K562 (cell line): ENCODE measurements around the gene CD82.

Source experiments
- CCNT2 ChIP-seq: IDR thresholded peaks from 2 replicates; pipeline ENCODE4 v1.6.1; 2011; ENCODE audit warnings: borderline replicate concordance, low read depth, mild to moderate bottlenecking, moderate library complexity, mixed read lengths, low read length; ENCODE audit not compliant: insufficient read length; ENCODE audit errors: extremely low read depth
- FOSL1 ChIP-seq: fragments of 200-800 bp; sonication (Bioruptor generic); conservative IDR thresholded peaks from 2 replicates; pipeline ENCODE4 v1.6.1; 2016; ENCODE audit warnings: missing genetic modification characterization, missing compliant biosample characterization
- FOXA1 ChIP-seq: fragments of 450-650 bp; IDR thresholded peaks from 2 replicates; pipeline ENCODE4 v1.6.1; 2016; ENCODE audit warnings: mild to moderate bottlenecking, borderline replicate concordance
- GTF2F1 ChIP-seq: IDR thresholded peaks from 2 replicates; pipeline ENCODE4 v1.6.1; 2011; ENCODE audit warnings: low read depth, low read length, improper control_type of control experiment
- KAT7 ChIP-seq: sonication (generic); formaldehyde crosslinking; IDR thresholded peaks from 2 replicates; pipeline ENCODE4 v1.8.0; 2022; ENCODE audit warnings: missing genetic modification reagents, mild to moderate bottlenecking, borderline replicate concordance
- MEF2D ChIP-seq: conservative IDR thresholded peaks from 2 replicates; pipeline ENCODE4 v1.6.1; 2016; ENCODE audit warnings: low read depth, missing genetic modification characterization, missing compliant biosample characterization
- MITF ChIP-seq: IDR thresholded peaks from 2 replicates; pipeline ENCODE4 v1.6.1; 2014; ENCODE audit warnings: antibody characterized with exemption
- NFXL1 ChIP-seq: fragments of 450-650 bp; formaldehyde crosslinking; IDR thresholded peaks from 2 replicates; pipeline ENCODE4 v1.4.0; 2021; ENCODE audit warnings: mild to moderate bottlenecking
- POLR2AphosphoS5 ChIP-seq: IDR thresholded peaks from 2 replicates; pipeline ENCODE4 v1.6.1; 2011; ENCODE audit warnings: mild to moderate bottlenecking, low read depth, low read length, moderate library complexity; ENCODE audit not compliant: control insufficient read depth, insufficient read depth
- ZKSCAN3 ChIP-seq: fragments of 250-450 bp; sonication (Bioruptor Pico); IDR thresholded peaks from 2 replicates; pipeline ENCODE4 v1.4.0; 2020
- TF ChIP-seq, protein P1 (sequence below), 3 experiments: IDR thresholded peaks in 2 of 3; conservative IDR thresholded peaks in 1 of 3; 2 replicates each; pipeline ENCODE4 v1.5.1; 2011 to 2012; ENCODE audit warnings: low read length in 3 of 3, mild to moderate bottlenecking in 3 of 3, control low read depth in 2 of 3, improper control_type of control experiment in 1 of 3, inconsistent platforms in 1 of 3, low read depth in 1 of 3, mixed read lengths in 1 of 3, moderate library complexity in 1 of 3; ENCODE audit not compliant: insufficient read depth in 2 of 3

DNA sequence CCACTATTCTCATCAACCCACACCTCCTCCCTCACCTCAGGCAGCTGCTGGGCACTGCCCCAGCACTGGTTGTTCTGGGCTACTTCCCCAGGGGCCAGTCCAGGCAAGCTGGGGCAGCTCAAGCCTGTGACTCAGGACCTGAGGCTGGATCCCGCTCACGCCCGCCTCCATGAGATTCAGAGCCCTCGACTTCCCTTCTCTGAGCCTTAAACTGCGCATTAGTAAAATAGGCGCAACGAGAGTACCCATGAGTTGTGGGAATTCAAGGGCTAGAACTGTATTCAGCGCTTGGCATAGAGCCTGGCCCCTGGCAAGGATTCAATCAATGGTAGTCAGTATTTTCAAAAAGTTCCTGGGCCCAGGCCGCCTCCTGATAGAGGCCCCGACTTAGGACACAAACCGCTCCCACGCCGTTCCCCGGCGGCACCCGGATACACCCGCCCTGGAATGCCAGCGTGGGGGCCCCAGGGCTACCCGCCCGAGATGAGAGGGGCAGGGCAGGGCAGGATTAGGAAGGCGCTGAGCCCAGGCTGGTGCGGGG is 723 bp upstream of the CD82 start:
- TF ChIP-seq GTF2F1 (no peak), CCNT2 (no peak), MITF (no peak), FOXA1 (no peak), NFXL1 (CRISPR knock-in tag) (0 out of 2 replicates have a peak, but pooled peaks have one; percentile 45), KAT7 (no peak), POLR2AphosphoS5 (no peak), FOSL1 (tag) (peak; percentile 70), ZKSCAN3 (no peak), MEF2D (no peak)
- TF ChIP-seq, protein P1, sequence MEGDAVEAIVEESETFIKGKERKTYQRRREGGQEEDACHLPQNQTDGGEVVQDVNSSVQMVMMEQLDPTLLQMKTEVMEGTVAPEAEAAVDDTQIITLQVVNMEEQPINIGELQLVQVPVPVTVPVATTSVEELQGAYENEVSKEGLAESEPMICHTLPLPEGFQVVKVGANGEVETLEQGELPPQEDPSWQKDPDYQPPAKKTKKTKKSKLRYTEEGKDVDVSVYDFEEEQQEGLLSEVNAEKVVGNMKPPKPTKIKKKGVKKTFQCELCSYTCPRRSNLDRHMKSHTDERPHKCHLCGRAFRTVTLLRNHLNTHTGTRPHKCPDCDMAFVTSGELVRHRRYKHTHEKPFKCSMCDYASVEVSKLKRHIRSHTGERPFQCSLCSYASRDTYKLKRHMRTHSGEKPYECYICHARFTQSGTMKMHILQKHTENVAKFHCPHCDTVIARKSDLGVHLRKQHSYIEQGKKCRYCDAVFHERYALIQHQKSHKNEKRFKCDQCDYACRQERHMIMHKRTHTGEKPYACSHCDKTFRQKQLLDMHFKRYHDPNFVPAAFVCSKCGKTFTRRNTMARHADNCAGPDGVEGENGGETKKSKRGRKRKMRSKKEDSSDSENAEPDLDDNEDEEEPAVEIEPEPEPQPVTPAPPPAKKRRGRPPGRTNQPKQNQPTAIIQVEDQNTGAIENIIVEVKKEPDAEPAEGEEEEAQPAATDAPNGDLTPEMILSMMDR (IDR thresholded peaks at IDR 0.05 in 2 of 3, conservative IDR thresholded peaks at IDR 0.05 in 1 of 3; ENCODE audit: insufficient read depth in 2 of 3, low read depth in 1 of 3, low read length in 3 of 3): no peak
